ENCODE data around the gene ZNF175. TPM values are rescaled to one million over a fixed set of nuclear protein-coding genes. Genes with fewer than 3 reads are reported as not detected.

The ZNF175 gene
- total and polyA plus RNA-seq, 2 donors from 2014 or later: 3.3 to 20.1 TPM

DNA sequence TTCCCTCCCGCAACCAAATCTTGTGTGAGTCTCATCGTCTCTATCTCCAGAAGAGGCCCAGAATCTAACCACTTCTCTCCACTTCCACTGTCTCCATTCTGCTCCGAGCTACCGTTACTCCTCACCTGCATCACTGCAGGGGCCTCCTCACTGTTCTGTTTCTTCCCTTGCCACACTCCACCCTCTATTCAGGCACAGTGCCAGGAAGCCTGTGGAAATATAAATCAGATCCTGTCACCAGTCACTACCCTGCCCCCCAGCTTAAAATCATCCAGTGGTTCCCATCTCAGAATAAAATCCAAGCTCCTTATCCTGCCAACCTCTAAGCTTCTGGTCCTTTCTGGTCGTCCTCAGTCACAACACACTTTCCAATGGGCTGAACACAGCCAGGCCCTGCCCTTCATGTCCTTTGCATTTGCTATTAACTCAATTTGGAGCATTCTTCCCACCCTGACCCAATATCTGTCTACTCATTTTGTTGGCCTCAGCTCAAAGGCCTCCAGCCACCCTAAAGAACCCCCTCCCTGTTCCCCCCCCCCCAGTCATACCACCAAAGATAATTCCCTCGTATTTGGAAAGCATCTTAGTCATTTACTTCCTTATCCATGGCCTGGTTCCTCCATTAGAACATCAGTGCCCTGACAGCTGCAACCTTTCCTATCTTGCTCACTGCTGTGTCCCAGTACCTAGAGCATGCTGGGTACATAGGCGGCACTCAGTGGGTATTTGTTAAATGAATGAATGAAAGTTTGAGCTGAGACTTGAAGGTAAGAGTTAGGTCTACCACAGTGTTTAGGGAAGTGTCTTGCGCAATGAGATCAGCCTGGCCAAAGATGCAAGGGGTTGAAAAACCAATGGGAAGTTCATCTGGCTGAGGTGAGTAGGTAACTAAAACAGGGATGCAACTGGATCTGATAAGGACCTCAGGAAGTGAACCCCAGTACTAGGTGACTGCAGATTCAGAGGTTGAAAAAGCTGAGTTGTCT lies 24.4 kb downstream of the ZNF175 start:
- H3K9ac ChIP-seq (ENCODE audit: low read length in 3 of 3): no peak overlapping the region
- H3K4me3 ChIP-seq (ENCODE audit: low read length in 3 of 3): peak overlapping the region in 2 of 3 donors; percentile 81 to 96

DNA sequence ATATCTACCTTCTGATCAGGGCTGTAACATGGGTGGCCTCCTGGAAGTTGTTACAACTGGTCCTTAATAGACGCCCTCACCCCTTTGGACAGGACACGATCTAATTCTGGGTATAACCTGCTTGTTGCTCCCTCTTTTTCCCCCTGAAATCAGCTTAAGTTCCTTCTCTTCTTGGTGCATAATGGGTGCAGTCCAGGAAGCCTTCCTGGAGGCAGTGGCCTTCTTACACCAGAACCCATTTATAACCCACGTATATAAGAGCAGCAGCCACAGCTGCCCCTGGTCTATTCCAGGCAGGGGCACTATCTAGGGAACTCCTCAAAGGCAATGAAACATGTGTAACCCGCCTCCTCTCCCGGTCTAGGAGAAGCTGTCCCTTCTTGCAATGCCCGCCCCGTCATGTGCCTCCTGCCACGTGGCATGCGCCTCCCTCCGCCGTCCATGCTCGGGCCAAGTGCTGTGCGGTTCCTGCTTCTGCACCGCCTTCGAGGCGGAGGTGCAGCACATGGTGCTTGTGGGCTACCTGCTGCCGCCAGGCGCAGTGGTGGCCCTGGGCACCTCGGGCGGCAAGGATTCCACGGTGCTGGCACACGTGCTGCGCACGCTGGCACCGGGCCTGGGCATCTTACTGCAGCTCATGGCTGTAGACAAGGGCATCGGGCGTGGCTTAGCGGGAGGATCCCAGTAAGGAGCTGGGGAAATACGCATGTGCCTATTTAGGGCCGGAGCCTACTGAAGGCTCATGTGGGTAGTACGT lies 27.3 kb downstream of the ZNF175 start:
- Histone ChIP-seq H3K36me3 (ENCODE audit: control insufficient read depth in 2 of 3, insufficient read depth in 3 of 3, low read length in 3 of 3) (no peaks in the 10 kb centered on the region), H3K4me1 (ENCODE audit: control insufficient read depth in 2 of 3, insufficient read depth in 2 of 3, low read depth in 1 of 3, low read length in 3 of 3) (peaks cover 0 to 15% (median 0%) of the 10 kb centered on the region in 3 donors), H3K4me3 (ENCODE audit: low read length in 3 of 3) (no peak overlapping the region), H3K9ac (ENCODE audit: low read length in 3 of 3) (no peak overlapping the region), H3K27me3 (ENCODE audit: control insufficient read depth, insufficient read depth, low read length) (peaks cover 7% of the 10 kb centered on the region), H3K27ac (ENCODE audit: low read depth in 2 of 2, low read length in 2 of 2) (no peak overlapping the region), H3K9me3 (ENCODE audit: control insufficient read depth in 2 of 3, insufficient read depth in 1 of 3, low read length in 3 of 3) (no peaks in the 10 kb centered on the region)
- intact Hi-C loops (cut with DNase I): no loop called here
- DNase-seq (no peak), FAIRE-seq (no peak)
- TF ChIP-seq, protein P1, sequence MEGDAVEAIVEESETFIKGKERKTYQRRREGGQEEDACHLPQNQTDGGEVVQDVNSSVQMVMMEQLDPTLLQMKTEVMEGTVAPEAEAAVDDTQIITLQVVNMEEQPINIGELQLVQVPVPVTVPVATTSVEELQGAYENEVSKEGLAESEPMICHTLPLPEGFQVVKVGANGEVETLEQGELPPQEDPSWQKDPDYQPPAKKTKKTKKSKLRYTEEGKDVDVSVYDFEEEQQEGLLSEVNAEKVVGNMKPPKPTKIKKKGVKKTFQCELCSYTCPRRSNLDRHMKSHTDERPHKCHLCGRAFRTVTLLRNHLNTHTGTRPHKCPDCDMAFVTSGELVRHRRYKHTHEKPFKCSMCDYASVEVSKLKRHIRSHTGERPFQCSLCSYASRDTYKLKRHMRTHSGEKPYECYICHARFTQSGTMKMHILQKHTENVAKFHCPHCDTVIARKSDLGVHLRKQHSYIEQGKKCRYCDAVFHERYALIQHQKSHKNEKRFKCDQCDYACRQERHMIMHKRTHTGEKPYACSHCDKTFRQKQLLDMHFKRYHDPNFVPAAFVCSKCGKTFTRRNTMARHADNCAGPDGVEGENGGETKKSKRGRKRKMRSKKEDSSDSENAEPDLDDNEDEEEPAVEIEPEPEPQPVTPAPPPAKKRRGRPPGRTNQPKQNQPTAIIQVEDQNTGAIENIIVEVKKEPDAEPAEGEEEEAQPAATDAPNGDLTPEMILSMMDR (IDR thresholded peaks at IDR 0.05; ENCODE audit: borderline replicate concordance, extremely low read depth, insufficient read depth): no peak

More for the DNA sequence above, 24.4 kb downstream of the ZNF175 start:
- intact Hi-C loops (cut with DNase I): no loop called here
- Histone ChIP-seq H3K36me3 (ENCODE audit: control insufficient read depth in 2 of 3, insufficient read depth in 3 of 3, low read length in 3 of 3) (no peaks in the 10 kb centered on the region), H3K4me1 (ENCODE audit: control insufficient read depth in 2 of 3, insufficient read depth in 2 of 3, low read depth in 1 of 3, low read length in 3 of 3) (peaks cover 0 to 15% (median 0%) of the 10 kb centered on the region in 3 donors), H3K9me3 (ENCODE audit: control insufficient read depth in 2 of 3, insufficient read depth in 1 of 3, low read length in 3 of 3) (no peaks in the 10 kb centered on the region), H3K27ac (ENCODE audit: low read depth in 2 of 2, low read length in 2 of 2) (no peak overlapping the region), H3K27me3 (ENCODE audit: control insufficient read depth, insufficient read depth, low read length) (peaks cover 2% of the 10 kb centered on the region)
- FAIRE-seq (no peak), DNase-seq (no peak)
- TF ChIP-seq, protein P1 (IDR thresholded peaks at IDR 0.05; ENCODE audit: borderline replicate concordance, extremely low read depth, insufficient read depth): no peak

- Histone ChIP-seq H3K36me3 (ENCODE audit: control insufficient read depth in 2 of 3, insufficient read depth in 3 of 3, low read length in 3 of 3) (no peaks in the 10 kb centered on the region), H3K27ac (ENCODE audit: low read depth in 2 of 2, low read length in 2 of 2) (no peak overlapping the region), H3K4me1 (ENCODE audit: control insufficient read depth in 2 of 3, insufficient read depth in 2 of 3, low read depth in 1 of 3, low read length in 3 of 3) (peaks cover 0 to 9% (median 0%) of the 10 kb centered on the region in 3 donors), H3K9me3 (ENCODE audit: control insufficient read depth in 2 of 3, insufficient read depth in 1 of 3, low read length in 3 of 3) (no peaks in the 10 kb centered on the region), H3K9ac (ENCODE audit: low read length in 3 of 3) (no peak overlapping the region), H3K27me3 (ENCODE audit: control insufficient read depth, insufficient read depth, low read length) (peaks cover 7% of the 10 kb centered on the region), H3K4me3 (ENCODE audit: low read length in 3 of 3) (no peak overlapping the region)
- FAIRE-seq (no peak), DNase-seq (no peak)
- intact Hi-C loops (cut with DNase I): no loop called here
- TF ChIP-seq, protein P1 (IDR thresholded peaks at IDR 0.05; ENCODE audit: borderline replicate concordance, extremely low read depth, insufficient read depth): no peak
Observed at GRCh38 chr19:51599084-51599483, 28.0 kb downstream of the ZNF175 start.
